ENCODE data around the gene VPS39.

Gene VPS39

GRCh38 chr15:42121682-42122081, 86.4 kb downstream of the VPS39 start:
- H3K4me3 ChIP-seq (replicated peaks; ENCODE audit: low read depth, low read length), result no peak overlapping the region
- TF ChIP-seq, protein P1, sequence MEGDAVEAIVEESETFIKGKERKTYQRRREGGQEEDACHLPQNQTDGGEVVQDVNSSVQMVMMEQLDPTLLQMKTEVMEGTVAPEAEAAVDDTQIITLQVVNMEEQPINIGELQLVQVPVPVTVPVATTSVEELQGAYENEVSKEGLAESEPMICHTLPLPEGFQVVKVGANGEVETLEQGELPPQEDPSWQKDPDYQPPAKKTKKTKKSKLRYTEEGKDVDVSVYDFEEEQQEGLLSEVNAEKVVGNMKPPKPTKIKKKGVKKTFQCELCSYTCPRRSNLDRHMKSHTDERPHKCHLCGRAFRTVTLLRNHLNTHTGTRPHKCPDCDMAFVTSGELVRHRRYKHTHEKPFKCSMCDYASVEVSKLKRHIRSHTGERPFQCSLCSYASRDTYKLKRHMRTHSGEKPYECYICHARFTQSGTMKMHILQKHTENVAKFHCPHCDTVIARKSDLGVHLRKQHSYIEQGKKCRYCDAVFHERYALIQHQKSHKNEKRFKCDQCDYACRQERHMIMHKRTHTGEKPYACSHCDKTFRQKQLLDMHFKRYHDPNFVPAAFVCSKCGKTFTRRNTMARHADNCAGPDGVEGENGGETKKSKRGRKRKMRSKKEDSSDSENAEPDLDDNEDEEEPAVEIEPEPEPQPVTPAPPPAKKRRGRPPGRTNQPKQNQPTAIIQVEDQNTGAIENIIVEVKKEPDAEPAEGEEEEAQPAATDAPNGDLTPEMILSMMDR (IDR thresholded peaks at IDR 0.05; ENCODE audit: low read length, missing control alignments), result no peak
- DNase-seq (ENCODE audit: low read depth), result no peak

DNA sequence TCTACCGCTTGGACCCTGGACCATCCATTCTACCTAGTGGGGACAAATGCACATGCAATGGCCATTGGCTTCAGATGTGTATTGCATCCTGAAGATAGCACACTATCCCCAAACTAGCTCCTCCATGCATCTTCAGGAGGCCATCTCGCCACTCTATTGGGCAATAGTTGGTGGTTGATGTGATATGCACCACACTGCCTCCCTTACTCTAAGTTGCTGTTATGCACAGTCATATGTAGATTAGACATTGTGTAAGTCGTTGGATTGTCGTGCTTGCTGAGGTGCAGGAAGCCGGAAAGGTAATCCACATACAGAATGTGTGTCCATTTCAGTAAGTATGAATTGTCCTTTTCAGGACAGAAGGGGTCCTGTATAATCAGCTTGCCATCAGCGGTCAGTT, 87.1 kb downstream of the VPS39 start:
- TF ChIP-seq, protein P1 (IDR thresholded peaks at IDR 0.05; ENCODE audit: low read length, missing control alignments), result no peak
- DNase-seq (ENCODE audit: low read depth), result no peak
- no peak overlapping the region for H3K4me3 ChIP-seq (replicated peaks; ENCODE audit: low read depth, low read length)

GRCh38 chr15:42120285-42120684, 87.8 kb downstream of the VPS39 start:
- TF ChIP-seq, protein P1 (IDR thresholded peaks at IDR 0.05; ENCODE audit: low read length, missing control alignments), result no peak
- no peak overlapping the region for H3K4me3 ChIP-seq (replicated peaks; ENCODE audit: low read depth, low read length)
- no peak for DNase-seq (ENCODE audit: low read depth)

DNA sequence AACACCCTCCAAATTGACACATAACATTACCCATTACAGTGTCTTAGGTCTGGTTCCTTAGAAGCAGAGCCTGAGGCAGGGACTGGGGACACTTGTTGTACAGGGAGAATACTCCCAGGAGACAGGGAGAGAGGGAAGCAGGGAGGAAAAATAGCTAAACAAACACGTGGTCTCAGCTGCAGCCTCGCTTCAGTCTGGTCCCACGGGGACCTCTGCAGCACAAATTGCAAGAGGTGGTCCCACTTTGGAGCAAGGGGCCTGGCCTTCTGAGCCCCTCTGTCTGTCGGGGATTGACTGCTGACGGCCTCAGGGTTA, 88.7 kb downstream of the VPS39 start:
- TF ChIP-seq, protein P1 (IDR thresholded peaks at IDR 0.05; ENCODE audit: low read length, missing control alignments), result no peak
- H3K4me3 ChIP-seq (replicated peaks; ENCODE audit: low read depth, low read length), result no peak overlapping the region
- DNase-seq (ENCODE audit: low read depth), result no peak

GRCh38 chr15:42118650-42119445, 89.3 kb downstream of the VPS39 start:
- H3K4me3 ChIP-seq (replicated peaks; ENCODE audit: low read depth, low read length), result no peak overlapping the region
- no peak for DNase-seq (ENCODE audit: low read depth)
- TF ChIP-seq, protein P1 (IDR thresholded peaks at IDR 0.05; ENCODE audit: low read length, missing control alignments), result no peak

DNA sequence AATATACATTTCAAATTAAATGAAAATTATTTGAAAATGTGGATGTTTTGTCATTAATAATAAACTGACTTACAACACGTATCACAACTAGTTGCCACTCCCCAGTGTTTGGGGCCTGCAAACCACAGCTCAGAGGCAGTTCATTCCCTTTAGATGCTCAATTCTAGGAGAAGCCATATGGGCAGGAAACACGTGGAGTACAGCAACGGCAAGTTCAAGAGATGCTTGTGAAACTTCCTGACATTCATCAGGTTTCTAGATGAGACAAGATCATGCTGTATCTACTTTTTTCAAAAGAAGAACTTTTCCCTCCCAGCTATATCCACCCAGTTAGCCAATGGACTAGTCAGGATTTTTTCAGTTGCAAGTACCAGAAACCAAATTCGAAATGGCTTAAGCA, 96.2 kb downstream of the VPS39 start:
- TF ChIP-seq, protein P1 (IDR thresholded peaks at IDR 0.05; ENCODE audit: low read length, missing control alignments), result no peak
- peak; percentile 21 for DNase-seq (ENCODE audit: low read depth)
- H3K4me3 ChIP-seq (replicated peaks; ENCODE audit: low read depth, low read length), result no peak overlapping the region

DNA sequence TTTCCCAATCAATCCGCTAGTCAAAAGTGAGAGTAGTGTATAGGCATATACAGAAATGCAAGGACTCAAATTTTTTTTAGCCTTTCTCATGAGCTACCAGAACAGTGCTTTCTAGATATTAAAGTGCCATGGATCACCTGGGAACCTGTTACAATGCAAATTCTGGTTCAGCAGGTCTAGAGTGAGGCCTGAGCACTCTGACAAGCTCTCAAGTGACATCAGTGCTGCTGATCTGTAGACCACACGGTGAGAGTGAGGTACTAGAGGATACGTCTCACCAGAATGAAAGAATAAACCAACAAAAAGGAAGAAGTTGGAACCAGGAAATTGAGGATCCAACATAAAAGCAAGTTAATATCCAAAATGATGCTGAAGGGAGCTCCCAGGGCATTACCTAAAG, 97.7 kb downstream of the VPS39 start:
- no peak overlapping the region for H3K4me3 ChIP-seq (replicated peaks; ENCODE audit: low read depth, low read length)
- no peak for DNase-seq (ENCODE audit: low read depth)
- TF ChIP-seq, protein P1 (IDR thresholded peaks at IDR 0.05; ENCODE audit: low read length, missing control alignments), result no peak

Measured in fibroblast of pulmonary artery (primary cell).